ENCODE data around the gene PALS1.

DNA sequence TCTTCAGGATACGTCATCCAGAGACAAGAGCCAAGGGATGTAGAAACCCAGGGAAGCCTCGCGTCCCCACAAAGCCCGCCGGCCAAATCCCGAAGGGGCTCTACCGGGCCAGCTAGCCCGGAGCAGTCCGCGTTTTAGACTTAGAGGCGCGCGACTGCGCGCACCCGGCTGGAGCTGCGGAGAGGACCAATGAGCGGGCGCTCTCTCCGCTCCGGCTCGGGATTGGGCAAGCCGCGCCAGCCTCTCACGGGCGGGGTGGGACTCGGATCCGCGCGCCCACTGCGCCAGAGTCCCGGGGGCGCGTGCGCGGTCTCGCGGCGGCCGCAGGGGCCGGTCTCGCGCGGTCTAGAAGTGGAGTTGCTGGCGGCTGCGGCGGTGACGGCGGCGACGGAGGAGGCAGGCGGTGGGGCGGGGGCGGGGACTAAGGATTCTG is 241 bp upstream of the PALS1 start:
- TF ChIP-seq YY1 (IDR thresholded peaks at IDR 0.05; ENCODE audit: insufficient read depth, insufficient read length) (no peak), ZNF274 (IDR thresholded peaks at IDR 0.05; ENCODE audit: low read depth, low read length) (no peak)

Data from NT2/D1 (cell line).